Measurements from ENCODE around the gene ABI3BP. TPM values are rescaled to one million over a fixed set of nuclear protein-coding genes. Genes with fewer than 3 reads are reported as not detected.

ABI3BP gene
- total RNA-seq, 1 experiment from 2014 or later, result 23.4 TPM

- no peaks in the 10 kb centered on the region; the same call in 1 of the 2 replicates for H3K36me3 ChIP-seq (ENCODE audit: low read depth, low read length)
- H3K79me2 ChIP-seq (ENCODE audit: low read length), result no peaks in the 10 kb centered on the region
- H2AFZ ChIP-seq (ENCODE audit: low read length), result no peak overlapping the region
- no peaks in the 10 kb centered on the region for H3K9me3 ChIP-seq (ENCODE audit: low read length)
- POLR2A ChIA-PET (ENCODE audit: unreplicated experiment), result no interaction called here
- H3K27ac ChIP-seq (ENCODE audit: low read length), result no peak overlapping the region
- no TSS peak for BruUV-seq (replicated peaks)
- H3K9me2 ChIP-seq (replicated peaks; ENCODE audit: low read length), result no peaks in the 10 kb centered on the region
- TF ChIP-seq CTCF (conservative IDR thresholded peaks at IDR 0.05; ENCODE audit: low read depth, low read length) (no peak), EZH2 (IDR thresholded peaks at IDR 0.05; ENCODE audit: low read length, unreplicated experiment) (no peak), EZH2phosphoT487 (IDR thresholded peaks at IDR 0.05; ENCODE audit: borderline replicate concordance, low read length) (no peak)
- H3K27me3 ChIP-seq (ENCODE audit: low read length), result no peaks in the 10 kb centered on the region
- no peak for DNase-seq
- H3K4me3 ChIP-seq (ENCODE audit: low read length), result no peak overlapping the region
- ATAC-seq, result no peak
- intact Hi-C loops (cut with micrococcal nuclease), result no loop called here
- no peaks in the 10 kb centered on the region for H4K20me1 ChIP-seq (ENCODE audit: low read length)
- H3K9ac ChIP-seq (ENCODE audit: low read length), result no peak overlapping the region
- H3K4me1 ChIP-seq (ENCODE audit: insufficient read depth, low read length), result peaks cover 21% of the 10 kb centered on the region
- H3F3A ChIP-seq (ENCODE audit: low read length, unreplicated experiment), result no peaks in the 10 kb centered on the region
- CTCF ChIA-PET, result no interaction called here
- no peak overlapping the region for H3K4me2 ChIP-seq (ENCODE audit: low read length)
Observed at GRCh38 chr3:100868894-100869293, 124.3 kb downstream of the ABI3BP start.

GRCh38 chr3:100868096-100868495, 125.1 kb downstream of the ABI3BP start:
- H4K20me1 ChIP-seq (ENCODE audit: low read length), result no peaks in the 10 kb centered on the region
- no peaks in the 10 kb centered on the region for H3F3A ChIP-seq (ENCODE audit: low read length, unreplicated experiment)
- POLR2A ChIA-PET (ENCODE audit: unreplicated experiment), result no interaction called here
- H3K9me3 ChIP-seq (ENCODE audit: low read length), result no peaks in the 10 kb centered on the region
- BruUV-seq (replicated peaks), result no TSS peak
- H3K4me3 ChIP-seq (ENCODE audit: low read length), result no peak overlapping the region
- H3K4me2 ChIP-seq (ENCODE audit: low read length), result no peak overlapping the region
- H3K79me2 ChIP-seq (ENCODE audit: low read length), result no peaks in the 10 kb centered on the region
- H3K27ac ChIP-seq (ENCODE audit: low read length), result no peak overlapping the region
- H3K9ac ChIP-seq (ENCODE audit: low read length), result no peak overlapping the region
- TF ChIP-seq EZH2 (IDR thresholded peaks at IDR 0.05; ENCODE audit: low read length, unreplicated experiment) (no peak), EZH2phosphoT487 (IDR thresholded peaks at IDR 0.05; ENCODE audit: borderline replicate concordance, low read length) (no peak), CTCF (conservative IDR thresholded peaks at IDR 0.05; ENCODE audit: low read depth, low read length) (no peak)
- CTCF ChIA-PET, result no interaction called here
- no peak for DNase-seq
- H3K36me3 ChIP-seq (ENCODE audit: low read depth, low read length), result no peaks in the 10 kb centered on the region; the same call in 1 of the 2 replicates
- H3K9me2 ChIP-seq (replicated peaks; ENCODE audit: low read length), result no peaks in the 10 kb centered on the region
- no peak for ATAC-seq
- no peak overlapping the region for H2AFZ ChIP-seq (ENCODE audit: low read length)
- H3K4me1 ChIP-seq (ENCODE audit: insufficient read depth, low read length), result peaks cover 21% of the 10 kb centered on the region
- intact Hi-C loops (cut with micrococcal nuclease), result no loop called here
- H3K27me3 ChIP-seq (ENCODE audit: low read length), result no peaks in the 10 kb centered on the region

GRCh38 chr3:100865442-100865841, 127.8 kb downstream of the ABI3BP start:
- DNase-seq (peak; percentile 67), ATAC-seq (peak; percentile 67)
- Histone ChIP-seq H3K9me2 (replicated peaks; ENCODE audit: low read length) (no peaks in the 10 kb centered on the region), H4K20me1 (ENCODE audit: low read length) (no peaks in the 10 kb centered on the region), H3K27me3 (ENCODE audit: low read length) (no peaks in the 10 kb centered on the region), H3K4me3 (ENCODE audit: low read length) (no peak overlapping the region), H3K4me2 (ENCODE audit: low read length) (peak overlapping the region; percentile 29), H3K9me3 (ENCODE audit: low read length) (no peaks in the 10 kb centered on the region), H3K79me2 (ENCODE audit: low read length) (no peaks in the 10 kb centered on the region), H3K9ac (ENCODE audit: low read length) (no peak overlapping the region), H3F3A (ENCODE audit: low read length, unreplicated experiment) (no peaks in the 10 kb centered on the region), H3K4me1 (ENCODE audit: insufficient read depth, low read length) (peaks cover 21% of the 10 kb centered on the region), H3K27ac (ENCODE audit: low read length) (no peak overlapping the region), H2AFZ (ENCODE audit: low read length) (no peak overlapping the region), H3K36me3 (ENCODE audit: low read depth, low read length) (no peaks in the 10 kb centered on the region; the same call in 1 of the 2 replicates)
- POLR2A ChIA-PET (ENCODE audit: unreplicated experiment), result no interaction called here
- BruUV-seq (replicated peaks), result no TSS peak
- no peak for TF ChIP-seq EZH2 (IDR thresholded peaks at IDR 0.05; ENCODE audit: low read length, unreplicated experiment)
- TF ChIP-seq EZH2phosphoT487 (IDR thresholded peaks at IDR 0.05; ENCODE audit: borderline replicate concordance, low read length), result no peak
- TF ChIP-seq CTCF (conservative IDR thresholded peaks at IDR 0.05; ENCODE audit: low read depth, low read length), result no peak
- intact Hi-C loops (cut with micrococcal nuclease), result no loop called here
- CTCF ChIA-PET, result no interaction called here
